ENCODE data around the gene MMP8.
"Not testable (repeated sequence)": the region's sequence is repeated elsewhere in the genome, so short reads cannot be mapped to it uniquely, and the experiment has no call there.

- not testable (repeated sequence) for TF ChIP-seq EZH2 (IDR thresholded peaks at IDR 0.05); POLR2AphosphoS5 (IDR thresholded peaks at IDR 0.05; ENCODE audit: borderline replicate concordance, low read depth, low read length); FOXP2 (optimal IDR thresholded peaks at IDR 0.05; ENCODE audit: control extremely low read depth, extremely low read length, insufficient read depth)
Measured at GRCh38 chr11:102730944-102731343, 6.2 kb upstream of the MMP8 start.

Measured in SK-N-MC (cell line).